ENCODE data around the gene AHSP. TPM values are rescaled to one million over a fixed set of nuclear protein-coding genes. Genes with fewer than 3 reads are reported as not detected.
"Not testable (repeated sequence)": the region's sequence is repeated elsewhere in the genome, so short reads cannot be mapped to it uniquely, and the experiment has no call there.

AHSP gene
- total RNA-seq, 1 donor from 2014 or later = not detected

GRCh38 chr16:31529937-31530312, 2.2 kb downstream of the AHSP start:
- intact Hi-C loops (cut with micrococcal nuclease) = no loop called here

GRCh38 chr16:31530405-31530804, 2.7 kb downstream of the AHSP start:
- intact Hi-C loops (cut with micrococcal nuclease) = no loop called here

GRCh38 chr16:31531096-31531495, 3.4 kb downstream of the AHSP start:
- intact Hi-C loops (cut with micrococcal nuclease) = no loop called here

GRCh38 chr16:31532120-31532519, 4.4 kb downstream of the AHSP start:
- intact Hi-C loops (cut with micrococcal nuclease) = no loop called here

GRCh38 chr16:31532896-31533295, 5.2 kb downstream of the AHSP start:
- intact Hi-C loops (cut with micrococcal nuclease) = no loop called here

GRCh38 chr16:31535737-31536136, 8.0 kb downstream of the AHSP start:
- intact Hi-C loops (cut with micrococcal nuclease) = no loop called here

GRCh38 chr16:31536804-31537361, 9.2 kb downstream of the AHSP start:
- intact Hi-C loops (cut with micrococcal nuclease) = no loop called here

GRCh38 chr16:31537362-31538242, 9.9 kb downstream of the AHSP start:
- intact Hi-C loops (cut with micrococcal nuclease) = no loop called here

GRCh38 chr16:31538243-31538598, 10.5 kb downstream of the AHSP start:
- intact Hi-C loops (cut with micrococcal nuclease) = not testable (repeated sequence)

- intact Hi-C loops (cut with micrococcal nuclease) = not testable (repeated sequence)
Measured at GRCh38 chr16:31539762-31540161, 12.1 kb downstream of the AHSP start.

- intact Hi-C loops (cut with micrococcal nuclease) = no loop called here
Measured at GRCh38 chr16:31542763-31543162, 15.1 kb downstream of the AHSP start.

- intact Hi-C loops (cut with micrococcal nuclease) = no loop called here
Measured at GRCh38 chr16:31561426-31562233, 33.9 kb downstream of the AHSP start.

GRCh38 chr16:31568577-31569359, 41.1 kb downstream of the AHSP start:
- intact Hi-C loops (cut with micrococcal nuclease) = no loop called here

GRCh38 chr16:31569360-31569717, 41.6 kb downstream of the AHSP start:
- intact Hi-C loops (cut with micrococcal nuclease) = no loop called here

- intact Hi-C loops (cut with micrococcal nuclease) = no loop called here
Measured at GRCh38 chr16:31572821-31573220, 45.1 kb downstream of the AHSP start.

- intact Hi-C loops (cut with micrococcal nuclease) = not testable (repeated sequence)
Measured at GRCh38 chr16:31574159-31574558, 46.5 kb downstream of the AHSP start.

GRCh38 chr16:31577411-31577810, 49.7 kb downstream of the AHSP start:
- intact Hi-C loops (cut with micrococcal nuclease) = no loop called here

All from T-helper 2 cell treated with Interferon-gamma antibody and Interleukin-4, amounts not matched to agents 100 ng/mL and 5 ng/mL, for 36 hours (primary cell).